D721Med (cell line): ENCODE results near the gene CADPS2.

Experiments
- DNase-seq: peaks from one replicate; pipeline ENCODE4 v3.0.0; 2011; ENCODE audit warnings: low spot score; ENCODE audit not compliant: insufficient read length
- FAIRE-seq: peaks from 2 replicates; lab custom pipeline; 2011; peaks lifted over from hg19 to GRCh38; lab: Jason Lieb, UNC
- CTCF ChIP-seq: IDR thresholded peaks from 2 replicates; pipeline ENCODE4 v1.5.1; 2012; ENCODE audit warnings: mild to moderate bottlenecking, control low read depth; ENCODE audit not compliant: insufficient read depth; ENCODE audit errors: missing control alignments

CADPS2 gene

GRCh38 chr7:122724366-122724765 is 161.9 kb downstream of the CADPS2 start:
- no peak for DNase-seq
- TF ChIP-seq CTCF: no peak
- no peak for FAIRE-seq

GRCh38 chr7:122719010-122719578 is 167.2 kb downstream of the CADPS2 start:
- no peak for DNase-seq
- FAIRE-seq: no peak
- no peak for TF ChIP-seq CTCF

- DNase-seq (no peak), FAIRE-seq (no peak)
- no peak for TF ChIP-seq CTCF
Observed at GRCh38 chr7:122717356-122718089, 168.7 kb downstream of the CADPS2 start.

GRCh38 chr7:122715183-122715582 is 171.1 kb downstream of the CADPS2 start:
- DNase-seq (no peak), FAIRE-seq (no peak)
- no peak for TF ChIP-seq CTCF

GRCh38 chr7:122710916-122711315 is 175.3 kb downstream of the CADPS2 start:
- DNase-seq (no peak), FAIRE-seq (no peak)
- no peak for TF ChIP-seq CTCF

- no peak for TF ChIP-seq CTCF
- FAIRE-seq (no peak), DNase-seq (no peak)
Observed at GRCh38 chr7:122709930-122710646, 176.2 kb downstream of the CADPS2 start.

GRCh38 chr7:122706836-122707235 is 179.4 kb downstream of the CADPS2 start:
- TF ChIP-seq CTCF: no peak
- no peak for FAIRE-seq
- no peak for DNase-seq
